PFSK-1 (cell line): ENCODE data around the gene GNB1L.

ENCODE experiments used
- FOXP2 ChIP-seq: optimal IDR thresholded peaks from 2 replicates; pipeline ENCODE3; 2011; ENCODE audit warnings: borderline replicate concordance, control low read depth, inconsistent platforms; ENCODE audit not compliant: insufficient read depth; ENCODE audit errors: extremely low read length, extremely low read depth
- POLR2AphosphoS5 ChIP-seq: IDR thresholded peaks from 2 replicates; pipeline ENCODE4 v1.6.1; 2012; ENCODE audit warnings: low read depth, mild to moderate bottlenecking, control low read depth, low read length, moderate library complexity
- SIN3A ChIP-seq: IDR thresholded peaks from 2 replicates; pipeline ENCODE4 v1.6.1; 2012; ENCODE audit warnings: mild to moderate bottlenecking, low read length, moderate library complexity, borderline replicate concordance; ENCODE audit not compliant: insufficient read depth
- TAF1 ChIP-seq: IDR thresholded peaks from 2 replicates; pipeline ENCODE4 v1.6.1; 2012; ENCODE audit warnings: low read length, control low read depth, borderline replicate concordance; ENCODE audit not compliant: insufficient read depth
- TF ChIP-seq, protein P1 (sequence below), 2 experiments: IDR thresholded peaks; 2 replicates each; pipeline versions ENCODE4 v1.6.1 to v1.8.0; 2011 to 2012; ENCODE audit warnings: low read depth in 2 of 2, low read length in 2 of 2, control low read depth in 1 of 2, inconsistent platforms in 1 of 2, mild to moderate bottlenecking in 1 of 2, moderate library complexity in 1 of 2; ENCODE audit not compliant: insufficient read depth in 1 of 2

The GNB1L gene

DNA sequence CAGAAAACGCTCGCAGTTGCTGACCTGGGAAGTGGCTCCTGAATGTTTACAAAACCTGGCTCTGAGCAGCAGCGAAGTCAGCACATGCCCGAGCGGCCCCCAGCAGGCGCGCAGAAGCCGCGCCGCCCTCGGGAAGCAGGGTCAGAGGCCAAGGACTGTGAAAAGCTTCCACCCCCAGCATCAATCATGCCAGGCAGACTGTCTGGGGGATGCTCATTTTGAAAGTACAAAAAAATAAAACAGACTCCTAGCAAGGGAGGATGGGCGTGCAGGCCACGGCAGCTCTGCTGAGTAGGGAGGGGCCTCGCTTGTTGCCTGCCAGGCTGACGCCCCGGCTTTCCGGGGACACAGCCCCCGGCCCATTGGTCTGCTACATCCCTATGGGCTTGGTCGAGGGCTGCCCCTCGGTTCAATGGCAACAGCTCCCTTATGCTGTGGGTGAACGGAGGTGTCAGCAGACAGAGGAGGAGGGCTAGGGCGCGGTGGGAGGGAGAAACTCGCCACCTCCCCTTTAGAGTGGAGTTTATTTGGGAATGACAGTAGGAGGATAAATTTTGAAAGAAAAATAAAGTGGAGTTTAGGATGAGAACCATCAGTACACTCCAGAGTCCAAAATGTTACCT lies 37.7 kb upstream of the GNB1L start:
- TF ChIP-seq SIN3A = no peak

DNA sequence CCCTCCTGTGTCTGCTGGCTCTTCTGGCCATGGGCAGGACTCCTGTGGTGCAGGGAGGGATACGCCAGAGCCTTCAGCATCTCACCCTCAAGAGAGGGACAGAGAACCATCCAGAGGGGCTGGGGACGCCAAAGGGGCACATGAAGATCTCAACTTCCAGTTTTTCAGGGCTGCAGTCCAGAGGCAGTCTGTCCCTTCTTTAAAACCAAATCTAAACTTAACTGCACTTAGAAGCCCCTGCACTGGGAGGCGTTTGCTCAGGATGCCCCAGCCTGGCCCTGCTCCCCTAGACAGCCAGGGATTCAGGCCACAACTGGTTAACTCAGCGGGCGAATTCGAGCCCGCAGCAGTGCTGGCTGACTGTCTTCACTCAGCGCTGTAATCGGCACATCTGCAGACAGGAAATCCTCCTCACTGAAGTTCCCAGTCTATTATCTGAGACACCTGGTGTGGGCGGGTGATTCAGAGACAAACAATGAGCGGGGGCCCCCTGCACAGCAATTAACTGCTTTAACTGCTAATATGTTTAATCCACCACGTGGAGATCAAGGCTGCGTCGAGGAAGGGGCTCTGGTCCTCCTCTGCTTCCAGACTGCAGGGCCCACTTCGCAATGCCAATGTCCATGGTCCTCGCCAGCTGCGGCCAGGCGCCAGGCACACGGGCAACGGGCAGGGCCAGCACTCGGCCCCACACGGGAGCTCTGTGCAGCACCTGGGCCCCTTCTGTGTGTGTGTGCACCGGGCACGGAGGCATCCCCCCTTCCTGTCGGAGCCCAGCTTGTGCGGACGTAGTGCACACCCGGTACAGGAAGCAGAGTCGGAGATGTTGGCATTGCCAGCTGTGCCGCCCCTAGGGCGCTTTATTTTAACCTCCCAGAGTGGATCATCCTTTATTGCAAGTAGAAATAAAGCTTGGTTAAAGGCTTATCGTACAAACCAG lies 36.9 kb upstream of the GNB1L start:
- TF ChIP-seq, protein P1, sequence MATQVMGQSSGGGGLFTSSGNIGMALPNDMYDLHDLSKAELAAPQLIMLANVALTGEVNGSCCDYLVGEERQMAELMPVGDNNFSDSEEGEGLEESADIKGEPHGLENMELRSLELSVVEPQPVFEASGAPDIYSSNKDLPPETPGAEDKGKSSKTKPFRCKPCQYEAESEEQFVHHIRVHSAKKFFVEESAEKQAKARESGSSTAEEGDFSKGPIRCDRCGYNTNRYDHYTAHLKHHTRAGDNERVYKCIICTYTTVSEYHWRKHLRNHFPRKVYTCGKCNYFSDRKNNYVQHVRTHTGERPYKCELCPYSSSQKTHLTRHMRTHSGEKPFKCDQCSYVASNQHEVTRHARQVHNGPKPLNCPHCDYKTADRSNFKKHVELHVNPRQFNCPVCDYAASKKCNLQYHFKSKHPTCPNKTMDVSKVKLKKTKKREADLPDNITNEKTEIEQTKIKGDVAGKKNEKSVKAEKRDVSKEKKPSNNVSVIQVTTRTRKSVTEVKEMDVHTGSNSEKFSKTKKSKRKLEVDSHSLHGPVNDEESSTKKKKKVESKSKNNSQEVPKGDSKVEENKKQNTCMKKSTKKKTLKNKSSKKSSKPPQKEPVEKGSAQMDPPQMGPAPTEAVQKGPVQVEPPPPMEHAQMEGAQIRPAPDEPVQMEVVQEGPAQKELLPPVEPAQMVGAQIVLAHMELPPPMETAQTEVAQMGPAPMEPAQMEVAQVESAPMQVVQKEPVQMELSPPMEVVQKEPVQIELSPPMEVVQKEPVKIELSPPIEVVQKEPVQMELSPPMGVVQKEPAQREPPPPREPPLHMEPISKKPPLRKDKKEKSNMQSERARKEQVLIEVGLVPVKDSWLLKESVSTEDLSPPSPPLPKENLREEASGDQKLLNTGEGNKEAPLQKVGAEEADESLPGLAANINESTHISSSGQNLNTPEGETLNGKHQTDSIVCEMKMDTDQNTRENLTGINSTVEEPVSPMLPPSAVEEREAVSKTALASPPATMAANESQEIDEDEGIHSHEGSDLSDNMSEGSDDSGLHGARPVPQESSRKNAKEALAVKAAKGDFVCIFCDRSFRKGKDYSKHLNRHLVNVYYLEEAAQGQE (IDR thresholded peaks at IDR 0.05; ENCODE audit: insufficient read depth in 1 of 2, low read depth in 2 of 2, low read length in 2 of 2) = peak in 1 of 2 experiments; percentile 70; a peak in 1 of 4 replicates
- peak; percentile 34 for TF ChIP-seq FOXP2
- TF ChIP-seq TAF1 = no peak
- TF ChIP-seq SIN3A = no peak; the same call in 1 of the 2 replicates
- TF ChIP-seq POLR2AphosphoS5 = 0 out of 2 replicates have a peak, but pooled peaks have one; percentile 36

DNA sequence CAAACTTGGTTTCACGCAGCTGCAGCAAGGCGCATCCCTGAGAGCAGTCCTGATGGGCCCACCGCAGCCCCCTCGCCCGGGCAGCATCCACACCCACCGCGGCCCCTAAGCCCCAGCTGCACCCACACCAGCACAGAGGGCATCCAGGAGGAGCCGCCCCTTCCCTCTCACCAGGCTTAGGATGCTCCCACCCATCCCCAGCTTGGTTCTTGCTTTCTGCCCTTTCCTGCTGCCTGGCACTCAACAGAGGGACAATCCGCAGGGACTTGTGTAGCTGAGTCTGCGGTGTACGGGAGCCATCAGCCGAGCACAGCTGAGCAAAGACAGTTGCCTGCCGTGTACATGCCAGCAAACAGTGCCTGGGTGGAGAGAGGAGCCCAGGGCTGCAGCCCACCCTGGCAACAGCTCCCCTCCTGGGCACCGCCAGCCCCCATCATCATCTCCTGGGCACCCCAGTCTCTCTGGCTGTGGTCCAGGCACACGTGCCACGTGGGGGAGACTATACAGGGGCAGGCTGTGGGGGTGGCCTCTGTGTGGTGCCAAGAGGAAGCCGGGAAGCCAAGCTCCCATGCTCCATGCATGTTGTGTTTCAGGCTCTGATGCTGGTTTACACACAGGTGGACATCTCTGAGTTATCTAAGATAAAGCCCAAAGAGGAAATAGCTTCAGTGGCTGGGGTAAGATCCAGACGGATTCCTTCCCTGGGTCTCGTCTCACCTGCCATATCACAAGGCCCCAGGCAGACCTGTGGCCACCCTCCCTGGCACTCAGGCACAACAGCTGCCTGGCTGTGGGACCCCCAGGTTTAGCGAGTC lies 36.0 kb upstream of the GNB1L start:
- TF ChIP-seq POLR2AphosphoS5 = no peak
- no peak for TF ChIP-seq FOXP2
- TF ChIP-seq, protein P1 (IDR thresholded peaks at IDR 0.05; ENCODE audit: insufficient read depth in 1 of 2, low read depth in 2 of 2, low read length in 2 of 2) = no peak
- TF ChIP-seq TAF1 = no peak

DNA sequence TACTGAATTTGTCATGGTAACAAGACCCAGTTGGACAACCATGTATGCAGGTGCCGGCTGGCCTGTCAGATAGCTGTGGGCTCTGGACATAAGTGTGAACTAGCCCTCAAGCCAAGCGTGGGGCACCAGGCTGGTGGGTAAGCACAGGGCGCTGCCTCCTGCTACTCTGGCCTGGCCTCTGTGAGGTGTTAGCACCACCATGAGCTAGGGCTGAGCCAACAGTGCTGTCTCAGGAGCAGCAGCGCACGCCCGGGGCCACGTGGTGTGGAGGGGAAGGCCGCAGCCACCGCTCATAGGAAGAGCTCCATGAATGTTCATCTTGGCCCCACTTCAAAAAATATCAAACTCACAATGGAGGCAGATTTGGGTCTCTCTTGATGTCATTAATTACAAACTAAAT lies 35.3 kb upstream of the GNB1L start:
- TF ChIP-seq, protein P1 (IDR thresholded peaks at IDR 0.05; ENCODE audit: insufficient read depth in 1 of 2, low read depth in 2 of 2, low read length in 2 of 2) = no peak
- TF ChIP-seq FOXP2 (no peak), POLR2AphosphoS5 (no peak), TAF1 (no peak), SIN3A (no peak)

DNA sequence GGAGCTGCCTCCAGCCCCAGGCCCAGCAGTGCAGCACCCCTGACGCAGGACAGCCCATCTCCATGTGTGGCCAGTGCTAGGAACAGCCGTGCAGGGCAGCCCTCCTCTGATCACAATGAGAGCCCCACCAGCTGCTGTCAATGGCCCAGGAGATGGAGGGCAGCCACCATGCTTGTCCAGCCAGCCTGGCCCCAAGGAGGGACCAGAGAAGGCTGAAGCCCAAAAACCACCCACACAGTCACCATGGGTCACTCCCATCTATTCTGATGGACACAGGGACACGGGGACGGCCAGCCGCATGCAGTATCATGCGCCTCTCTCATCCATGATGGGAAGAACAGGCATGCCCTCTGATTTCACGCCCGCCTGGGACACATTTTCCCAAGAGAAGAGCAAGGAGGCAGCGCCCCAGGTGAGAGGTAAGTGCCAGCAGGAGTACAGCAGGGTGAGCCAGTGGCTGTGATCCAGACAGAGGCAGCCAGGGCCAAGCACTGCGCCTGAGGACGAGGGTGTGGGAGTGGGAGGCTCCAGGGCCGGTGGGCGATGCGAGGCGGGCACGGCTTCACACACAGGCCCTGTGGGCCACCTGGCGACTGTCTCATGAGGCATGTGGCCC lies 33.6 kb upstream of the GNB1L start:
- TF ChIP-seq TAF1 (no peak), POLR2AphosphoS5 (no peak), SIN3A (no peak), FOXP2 (no peak)
- TF ChIP-seq, protein P1 (IDR thresholded peaks at IDR 0.05; ENCODE audit: insufficient read depth in 1 of 2, low read depth in 2 of 2, low read length in 2 of 2) = no peak
